IPS-20b (cell line): ENCODE measurements around the gene EHBP1L1.

Experiments
- H3K27ac ChIP-seq: one replicate; pipeline ENCODE4 v1.5.1; 2013; ENCODE audit warnings: low read length
- H3K27me3 ChIP-seq: 2 replicates; pipeline ENCODE4 v1.6.1; 2013; ENCODE audit warnings: mild to moderate bottlenecking, low read length, inconsistent platforms; ENCODE audit not compliant: insufficient read depth
- H3K36me3 ChIP-seq: 2 replicates; pipeline ENCODE4 v1.6.1; 2013; ENCODE audit warnings: low read depth, mild to moderate bottlenecking, inconsistent platforms, low read length, moderate library complexity; ENCODE audit not compliant: insufficient read depth
- H3K4me1 ChIP-seq: 2 replicates; pipeline ENCODE4 v1.6.1; 2013; ENCODE audit warnings: mild to moderate bottlenecking, control low read depth, inconsistent platforms, low read length, moderate library complexity; ENCODE audit not compliant: insufficient read depth
- H3K4me3 ChIP-seq: 2 replicates; pipeline ENCODE4 v1.5.1; 2013; ENCODE audit warnings: mild to moderate bottlenecking, low read length, inconsistent platforms
- H3K9ac ChIP-seq: 2 replicates; pipeline ENCODE4 v1.6.1; 2013; ENCODE audit warnings: low read depth, mild to moderate bottlenecking, inconsistent platforms, low read length, moderate library complexity
- H3K9me3 ChIP-seq: 2 replicates; pipeline ENCODE4 v1.6.1; 2013; ENCODE audit warnings: mild to moderate bottlenecking, low read depth, low read length, inconsistent platforms; ENCODE audit not compliant: insufficient read depth

The EHBP1L1 gene

DNA sequence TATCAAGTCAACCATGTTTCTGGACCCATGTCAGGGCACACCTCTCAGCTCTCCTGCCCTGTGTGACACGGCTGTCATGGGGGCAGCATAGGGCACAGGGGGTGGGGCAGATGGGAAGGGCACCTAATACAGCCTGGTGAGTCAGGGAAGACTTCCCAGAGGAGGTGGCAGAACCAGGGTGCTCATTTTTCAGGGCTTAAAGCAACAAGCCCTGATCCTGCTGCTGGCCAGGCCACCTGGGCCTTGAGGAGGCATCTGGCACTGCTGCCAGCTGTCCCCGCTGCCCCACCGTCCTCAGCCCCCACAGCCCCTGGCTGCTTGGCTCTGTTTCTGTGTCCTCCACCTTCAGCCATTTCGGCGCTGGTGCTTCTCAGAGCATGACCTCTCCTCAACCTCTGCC, 33.8 kb downstream of the EHBP1L1 start:
- no peak overlapping the region for H3K4me3 ChIP-seq
- H3K27ac ChIP-seq, result no peak overlapping the region
- no peak overlapping the region for H3K9ac ChIP-seq
- H3K27me3 ChIP-seq, result 0 out of 2 replicates have a peak, but pooled peaks cover 6% of the 10 kb centered on the region
- H3K9me3 ChIP-seq, result no peaks in the 10 kb centered on the region
- H3K4me1 ChIP-seq, result peaks cover 7% of the 10 kb centered on the region; the same call in 1 of the 2 replicates
- H3K36me3 ChIP-seq, result peaks cover 28% of the 10 kb centered on the region

GRCh38 chr11:65610404-65610803, 34.6 kb downstream of the EHBP1L1 start:
- H3K4me1 ChIP-seq, result peaks cover 7% of the 10 kb centered on the region; the same call in 1 of the 2 replicates
- H3K36me3 ChIP-seq, result peaks cover 21% of the 10 kb centered on the region
- no peak overlapping the region for H3K27ac ChIP-seq

GRCh38 chr11:65611028-65611757, 35.3 kb downstream of the EHBP1L1 start:
- no peaks in the 10 kb centered on the region for H3K9me3 ChIP-seq
- H3K9ac ChIP-seq, result peak overlapping the region; percentile 25; the same call in 1 of the 2 replicates
- no peak overlapping the region for H3K27ac ChIP-seq
- peaks cover 14% of the 10 kb centered on the region for H3K36me3 ChIP-seq
- H3K27me3 ChIP-seq, result 0 out of 2 replicates have a peak, but pooled peaks cover 6% of the 10 kb centered on the region
- peaks cover 6% of the 10 kb centered on the region; the same call in 1 of the 2 replicates for H3K4me1 ChIP-seq
- H3K4me3 ChIP-seq, result peak overlapping the region; percentile 29; the same call in 1 of the 2 replicates

More at GRCh38 chr11:65610404-65610803, 34.6 kb downstream of the EHBP1L1 start:
- H3K9me3 ChIP-seq, result no peaks in the 10 kb centered on the region
- no peak overlapping the region for H3K4me3 ChIP-seq
- H3K9ac ChIP-seq, result no peak overlapping the region
- 0 out of 2 replicates have a peak, but pooled peaks cover 6% of the 10 kb centered on the region for H3K27me3 ChIP-seq

DNA sequence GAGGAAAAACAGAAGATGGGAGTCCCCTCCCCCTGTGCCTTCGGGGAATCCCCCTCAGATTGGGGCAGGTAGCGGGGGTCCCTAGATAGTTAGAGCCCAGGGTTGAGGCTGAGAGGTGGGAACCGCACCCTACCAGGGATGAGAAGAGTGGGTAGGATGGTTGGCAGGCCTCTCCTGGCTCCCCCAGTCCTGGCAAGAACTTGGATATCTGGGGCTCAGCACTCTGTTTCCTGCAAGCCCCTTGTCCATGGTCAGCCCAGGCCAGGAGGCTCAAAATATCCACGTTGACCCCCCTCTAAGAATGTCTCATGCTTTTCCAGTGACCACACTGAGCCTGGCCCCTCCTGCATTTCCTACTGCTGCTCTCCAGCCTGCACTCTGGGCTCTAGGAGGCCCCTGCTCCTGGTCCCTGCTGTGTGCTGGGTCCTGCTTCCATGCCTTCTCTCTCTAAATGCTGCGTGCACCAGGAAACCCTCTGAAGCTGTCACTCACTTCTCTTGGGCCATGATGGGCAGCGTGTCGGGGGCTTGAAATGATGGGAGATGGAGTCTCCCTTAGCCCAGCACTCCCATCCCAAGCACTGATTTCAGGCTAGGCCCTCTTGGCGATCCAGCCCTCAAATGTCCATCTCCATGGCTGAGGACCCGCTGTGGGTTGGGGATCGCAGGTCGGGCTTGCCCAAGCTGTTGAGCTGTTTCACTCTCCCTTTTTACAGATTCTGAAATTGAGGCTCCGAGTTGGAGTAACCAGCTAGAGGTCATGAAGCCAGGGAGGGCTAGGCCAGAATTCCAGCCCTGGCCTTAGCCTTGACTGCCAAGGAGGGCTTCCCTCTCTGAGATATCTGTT, 36.1 kb downstream of the EHBP1L1 start:
- Histone ChIP-seq H3K36me3 (peaks cover 15% of the 10 kb centered on the region), H3K9me3 (no peaks in the 10 kb centered on the region), H3K4me3 (peak overlapping the region; percentile 29; the same call in 1 of the 2 replicates), H3K27me3 (0 out of 2 replicates have a peak, but pooled peaks cover 6% of the 10 kb centered on the region), H3K9ac (peak overlapping the region; percentile 25; the same call in 1 of the 2 replicates), H3K4me1 (peaks cover 5% of the 10 kb centered on the region; the same call in 1 of the 2 replicates), H3K27ac (no peak overlapping the region)

DNA sequence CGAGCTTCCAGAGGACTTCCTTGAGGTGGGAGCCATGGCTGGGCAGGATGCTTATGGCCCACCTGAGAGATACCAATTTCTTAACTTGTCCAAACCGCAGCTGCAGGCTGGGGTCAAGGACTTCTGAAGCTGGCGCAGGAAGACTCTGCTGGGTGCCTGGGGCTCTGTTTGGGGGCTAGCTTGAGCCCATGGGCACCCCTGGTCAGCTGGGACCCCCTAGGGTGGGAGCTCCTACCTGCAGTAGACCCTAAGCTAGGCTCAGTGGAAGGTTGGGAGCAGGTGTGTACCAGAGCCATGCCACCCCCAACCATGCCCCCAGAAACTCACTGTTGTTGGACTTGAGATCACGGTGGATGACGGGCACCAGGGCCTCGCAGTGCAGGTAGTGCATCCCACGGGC, 36.8 kb downstream of the EHBP1L1 start:
- peaks cover 22% of the 10 kb centered on the region for H3K36me3 ChIP-seq
- H3K9ac ChIP-seq, result no peak overlapping the region
- 0 out of 2 replicates have a peak, but pooled peaks cover 6% of the 10 kb centered on the region for H3K27me3 ChIP-seq
- no peaks in the 10 kb centered on the region for H3K9me3 ChIP-seq
- no peak overlapping the region for H3K27ac ChIP-seq
- H3K4me3 ChIP-seq, result peak overlapping the region; percentile 86; the same call in 1 of the 2 replicates
- peaks cover 5% of the 10 kb centered on the region; the same call in 1 of the 2 replicates for H3K4me1 ChIP-seq

GRCh38 chr11:65613091-65613928, 37.5 kb downstream of the EHBP1L1 start:
- peaks cover 5% of the 10 kb centered on the region; the same call in 1 of the 2 replicates for H3K4me1 ChIP-seq

DNA sequence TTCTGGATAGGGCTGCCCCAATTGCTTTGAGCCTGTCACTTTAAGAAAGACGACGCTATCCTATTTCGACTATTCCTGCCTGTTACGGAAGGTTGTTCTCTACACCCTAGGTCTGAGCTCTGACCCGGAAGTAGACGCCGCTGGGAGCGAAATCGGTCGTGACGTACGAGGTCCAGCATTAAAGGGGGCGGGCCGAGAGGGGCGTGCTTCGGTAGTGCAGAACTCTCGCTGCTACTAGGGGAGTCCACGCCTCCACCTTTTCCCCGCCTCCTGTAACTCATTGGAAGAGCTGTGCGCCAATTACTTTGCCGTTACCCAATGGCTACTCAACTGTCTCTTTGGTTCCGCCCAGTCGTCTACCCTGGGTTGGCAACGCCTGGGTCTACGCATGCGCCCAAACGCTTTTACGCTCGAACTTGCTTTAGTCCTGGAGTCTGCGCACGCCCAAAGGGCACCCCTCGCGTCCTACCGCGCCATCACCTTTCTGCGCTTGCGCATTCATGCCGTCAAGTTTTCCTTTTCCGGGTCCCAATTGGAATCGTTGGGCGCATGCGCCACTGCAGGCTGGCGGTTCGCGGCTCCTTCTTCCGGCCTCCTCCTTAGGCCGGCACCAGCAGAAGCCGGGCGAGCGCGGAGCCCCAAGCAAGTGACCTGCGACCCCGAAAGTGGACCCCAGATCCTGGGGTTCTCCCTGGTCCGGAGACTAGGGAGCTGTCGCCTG, 39.5 kb downstream of the EHBP1L1 start, which contains the start of gene PCNX3:
Gene PCNX3 (plus strand): TSS at position 548 of the 721 bp plus-strand sequence. CDS start 536 bp downstream, outside the sequence.
- peaks cover 40% of the 10 kb centered on the region for H3K36me3 ChIP-seq
- peaks cover 5% of the 10 kb centered on the region; the same call in 1 of the 2 replicates for H3K4me1 ChIP-seq
- H3K9ac ChIP-seq, result peak within 1 kb of the TSS; percentile 85
- H3K9me3 ChIP-seq, result no peaks in the 10 kb centered on the region
- H3K27ac ChIP-seq, result peak within 1 kb of the TSS; percentile 60
- no peaks in the 10 kb centered on the region for H3K27me3 ChIP-seq
- H3K4me3 ChIP-seq, result peak within 1 kb of the TSS; percentile 86

More at GRCh38 chr11:65613091-65613928, 37.5 kb downstream of the EHBP1L1 start:
- Histone ChIP-seq H3K4me3 (peak overlapping the region; percentile 86; the same call in 1 of the 2 replicates), H3K27ac (no peak overlapping the region), H3K9me3 (no peaks in the 10 kb centered on the region), H3K27me3 (no peaks in the 10 kb centered on the region), H3K9ac (peak overlapping the region; percentile 85), H3K36me3 (peaks cover 28% of the 10 kb centered on the region)

DNA sequence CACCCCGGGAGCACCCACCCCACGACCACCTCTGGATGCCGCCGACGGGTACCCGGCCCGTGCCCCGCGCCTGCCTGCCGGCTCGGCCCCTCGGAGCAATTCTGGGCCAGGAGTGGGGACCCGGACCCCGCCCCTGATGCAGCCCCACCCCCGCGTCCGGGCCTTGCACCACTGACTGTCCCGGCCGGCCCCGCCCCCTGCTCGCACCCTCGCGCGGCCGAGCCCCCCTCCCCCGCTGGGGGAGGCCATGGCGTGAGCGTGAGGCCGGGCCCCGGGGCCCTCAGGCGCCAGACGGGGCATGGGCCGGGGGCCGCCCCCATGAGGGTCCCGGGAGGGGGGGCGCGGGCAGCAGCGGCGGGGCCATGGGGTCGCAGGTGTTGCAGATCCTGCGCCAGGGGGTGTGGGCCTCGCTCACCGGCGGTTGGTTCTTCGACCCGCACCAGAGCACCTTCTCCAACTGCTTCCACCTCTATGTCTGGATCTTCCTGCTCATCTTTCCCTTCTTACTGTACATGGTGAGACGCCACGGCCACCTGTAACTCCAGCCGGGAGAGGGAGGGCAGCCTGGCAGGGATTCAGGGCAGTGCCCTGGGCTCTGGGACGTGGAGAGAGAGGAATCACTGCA, 40.2 kb downstream of the EHBP1L1 start:
- H3K9ac ChIP-seq, result peak overlapping the region; percentile 77; the same call in 1 of the 2 replicates
- H3K27me3 ChIP-seq, result no peaks in the 10 kb centered on the region
- peaks cover 5% of the 10 kb centered on the region; the same call in 1 of the 2 replicates for H3K4me1 ChIP-seq
- peaks cover 46% of the 10 kb centered on the region for H3K36me3 ChIP-seq
- no peaks in the 10 kb centered on the region for H3K9me3 ChIP-seq
- no peak overlapping the region for H3K27ac ChIP-seq
- peak overlapping the region; percentile 86 for H3K4me3 ChIP-seq

- Histone ChIP-seq H3K4me1 (peaks cover 5% of the 10 kb centered on the region; the same call in 1 of the 2 replicates), H3K27me3 (no peaks in the 10 kb centered on the region), H3K4me3 (peak overlapping the region; percentile 86), H3K36me3 (peaks cover 50% of the 10 kb centered on the region), H3K9ac (peak overlapping the region; percentile 77), H3K9me3 (no peaks in the 10 kb centered on the region), H3K27ac (no peak overlapping the region)
Measured at GRCh38 chr11:65616575-65617001, 40.7 kb downstream of the EHBP1L1 start.
